ENCODE results near the gene ALAS2.
"Not testable (repeated sequence)": the region's sequence is repeated elsewhere in the genome, so short reads cannot be mapped to it uniquely, and the experiment has no call there.

Gene ALAS2, protein sequence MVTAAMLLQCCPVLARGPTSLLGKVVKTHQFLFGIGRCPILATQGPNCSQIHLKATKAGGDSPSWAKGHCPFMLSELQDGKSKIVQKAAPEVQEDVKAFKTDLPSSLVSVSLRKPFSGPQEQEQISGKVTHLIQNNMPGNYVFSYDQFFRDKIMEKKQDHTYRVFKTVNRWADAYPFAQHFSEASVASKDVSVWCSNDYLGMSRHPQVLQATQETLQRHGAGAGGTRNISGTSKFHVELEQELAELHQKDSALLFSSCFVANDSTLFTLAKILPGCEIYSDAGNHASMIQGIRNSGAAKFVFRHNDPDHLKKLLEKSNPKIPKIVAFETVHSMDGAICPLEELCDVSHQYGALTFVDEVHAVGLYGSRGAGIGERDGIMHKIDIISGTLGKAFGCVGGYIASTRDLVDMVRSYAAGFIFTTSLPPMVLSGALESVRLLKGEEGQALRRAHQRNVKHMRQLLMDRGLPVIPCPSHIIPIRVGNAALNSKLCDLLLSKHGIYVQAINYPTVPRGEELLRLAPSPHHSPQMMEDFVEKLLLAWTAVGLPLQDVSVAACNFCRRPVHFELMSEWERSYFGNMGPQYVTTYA

GRCh38 chrX:55030271-55031205 lies at the start of gene ALAS2:
TSS of gene ALAS2 (minus strand) at chrX:55030977. CDS start at chrX:55026000, 4,977 bp downstream.
- DNase-seq = no peak

GRCh38 chrX:55074851-55075467 lies 44.2 kb upstream of the ALAS2 start, which contains the start of gene PAGE2B:
TSS of gene PAGE2B (plus strand) at chrX:55075030. CDS start at chrX:55076042, 1,012 bp downstream.
- no peak for DNase-seq

DNA sequence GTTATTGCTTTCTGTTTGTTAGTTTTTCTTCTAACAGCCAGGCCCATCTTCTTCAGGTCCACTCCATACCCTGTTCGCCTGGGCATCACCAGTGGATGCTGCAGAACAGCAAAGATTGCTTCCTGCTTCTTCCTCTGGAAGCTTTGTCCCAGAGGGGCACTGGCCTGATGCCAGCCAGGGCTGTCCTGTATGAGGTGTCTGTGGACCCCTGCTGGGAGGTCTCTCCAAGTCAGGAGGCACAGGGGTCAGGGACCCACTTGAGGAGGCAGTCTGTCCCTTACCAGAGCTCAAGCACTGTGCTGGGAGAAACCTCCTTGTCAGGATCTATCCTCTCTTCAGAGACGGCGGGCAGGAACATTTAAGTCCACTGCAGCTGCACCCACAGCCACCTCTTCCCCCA lies 41.5 kb upstream of the ALAS2 start:
- DNase-seq = no peak

- DNase-seq = not testable (repeated sequence)
Observed at GRCh38 chrX:55067180-55067579, 36.4 kb upstream of the ALAS2 start.

- no peak for DNase-seq
Observed at GRCh38 chrX:55057675-55058249, 27.0 kb upstream of the ALAS2 start.

GRCh38 chrX:55056820-55057674 lies 26.3 kb upstream of the ALAS2 start:
- DNase-seq = no peak

GRCh38 chrX:55050599-55050998 lies 19.8 kb upstream of the ALAS2 start:
- DNase-seq = not testable (repeated sequence)

GRCh38 chrX:55041514-55041913 lies 10.7 kb upstream of the ALAS2 start:
- DNase-seq = no peak

GRCh38 chrX:55039471-55039870 lies 8.7 kb upstream of the ALAS2 start:
- no peak for DNase-seq

DNA sequence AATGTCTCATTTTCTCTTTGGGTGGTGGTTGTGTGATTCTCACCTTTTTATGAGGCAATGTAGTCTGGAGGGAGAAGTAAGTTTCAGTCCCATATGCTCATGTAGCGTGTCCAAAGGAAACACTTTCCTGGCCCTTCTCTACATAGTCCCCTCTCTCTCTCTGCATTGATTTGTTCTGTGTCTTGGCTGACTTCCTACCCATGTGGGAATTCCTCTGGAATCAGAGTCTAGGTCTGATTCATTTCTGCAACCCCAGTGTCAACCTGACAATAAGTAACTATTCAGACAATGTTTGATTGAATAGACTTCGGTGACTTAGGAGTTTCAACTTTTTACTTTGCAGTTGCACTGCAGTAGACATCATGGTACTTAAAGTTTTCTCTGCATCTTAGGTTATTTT lies 2.7 kb upstream of the ALAS2 start:
- no peak for DNase-seq

GRCh38 chrX:55029291-55029690 lies 1.5 kb downstream of the ALAS2 start:
- no peak for DNase-seq

- no peak for DNase-seq
Observed at GRCh38 chrX:55028611-55029010, 2.2 kb downstream of the ALAS2 start.

DNA sequence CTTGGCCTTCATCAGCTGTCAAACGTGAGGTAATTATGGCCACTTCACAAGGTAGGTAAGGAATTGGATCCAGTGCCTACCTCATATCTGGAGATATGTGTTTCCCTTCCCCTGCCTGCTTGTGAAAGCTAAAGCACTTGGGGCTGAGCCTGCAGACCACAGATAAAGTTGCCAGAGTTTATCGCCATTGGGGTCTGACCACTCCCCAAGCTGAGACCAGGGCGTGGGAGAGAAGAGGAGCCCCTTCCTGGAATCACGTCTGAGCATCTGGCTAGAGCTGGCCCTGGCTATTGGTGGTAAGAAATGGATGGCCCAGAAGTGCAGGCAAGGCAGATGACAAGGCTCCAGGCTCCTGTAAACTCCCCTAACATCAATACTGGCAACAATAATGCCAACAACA lies 2.7 kb downstream of the ALAS2 start:
- no peak for DNase-seq

GRCh38 chrX:55026840-55027239 lies 3.9 kb downstream of the ALAS2 start:
- DNase-seq = no peak

DNA sequence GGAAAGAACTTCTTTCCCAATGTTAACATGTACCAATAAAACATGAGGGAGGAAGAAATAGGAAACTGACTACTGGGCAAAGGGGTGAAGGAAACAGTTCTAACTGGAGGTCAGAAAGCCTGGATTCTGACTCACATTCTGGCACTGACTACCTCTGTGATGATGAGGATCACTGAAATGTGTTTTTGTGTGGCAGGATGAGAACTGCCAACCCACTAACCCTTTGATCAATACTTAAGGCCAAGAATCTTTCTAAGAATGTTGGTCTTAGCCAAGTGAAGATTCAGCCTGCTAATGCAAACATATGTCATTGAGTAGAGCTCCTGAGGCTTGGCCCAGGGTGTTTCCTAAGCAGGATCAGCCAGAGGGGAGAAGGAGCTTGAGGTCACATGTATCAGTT lies 4.6 kb downstream of the ALAS2 start:
- no peak for DNase-seq

GRCh38 chrX:55014897-55015299 lies 15.9 kb downstream of the ALAS2 start:
- no peak for DNase-seq

- DNase-seq = no peak
Observed at GRCh38 chrX:55011294-55011693, 19.5 kb downstream of the ALAS2 start.

DNA sequence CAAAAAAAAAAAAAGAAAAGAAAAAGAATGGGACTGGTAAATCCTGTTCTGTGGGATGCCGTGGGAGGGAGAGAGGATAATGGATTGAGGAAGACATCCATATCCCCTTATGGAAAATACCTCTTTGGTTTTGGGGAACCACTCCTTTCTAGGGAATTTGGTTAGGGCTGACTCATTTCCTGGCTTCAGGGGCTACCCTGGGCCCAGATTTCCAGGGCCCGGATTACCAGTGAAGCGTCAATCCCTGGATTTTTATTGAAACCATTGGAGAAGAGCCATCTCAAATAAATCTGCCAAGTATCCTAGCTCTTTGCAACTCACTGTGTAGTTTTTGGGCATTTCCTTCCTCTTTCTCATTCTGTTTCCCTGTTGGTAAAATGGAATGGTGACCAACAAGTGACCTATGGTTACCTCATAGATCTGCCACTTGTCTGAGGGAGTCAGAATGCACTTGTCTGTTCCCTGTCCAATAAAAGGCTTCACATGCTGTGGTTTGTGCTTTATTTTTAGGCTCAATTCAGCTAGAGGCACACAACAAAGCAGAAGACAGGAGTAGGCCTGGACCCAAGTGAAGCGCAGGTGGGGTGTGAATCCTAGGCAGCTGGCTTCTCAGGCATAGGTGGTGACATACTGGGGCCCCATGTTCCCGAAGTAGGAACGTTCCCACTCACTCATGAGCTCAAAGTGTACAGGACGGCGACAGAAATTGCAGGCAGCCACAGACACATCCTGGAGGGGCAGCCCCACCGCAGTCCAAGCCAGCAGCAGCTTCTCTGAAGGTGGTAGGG lies 22.0 kb downstream of the ALAS2 start:
- DNase-seq = no peak

- no peak for DNase-seq
Observed at GRCh38 chrX:55007656-55008055, 23.1 kb downstream of the ALAS2 start.

DNA sequence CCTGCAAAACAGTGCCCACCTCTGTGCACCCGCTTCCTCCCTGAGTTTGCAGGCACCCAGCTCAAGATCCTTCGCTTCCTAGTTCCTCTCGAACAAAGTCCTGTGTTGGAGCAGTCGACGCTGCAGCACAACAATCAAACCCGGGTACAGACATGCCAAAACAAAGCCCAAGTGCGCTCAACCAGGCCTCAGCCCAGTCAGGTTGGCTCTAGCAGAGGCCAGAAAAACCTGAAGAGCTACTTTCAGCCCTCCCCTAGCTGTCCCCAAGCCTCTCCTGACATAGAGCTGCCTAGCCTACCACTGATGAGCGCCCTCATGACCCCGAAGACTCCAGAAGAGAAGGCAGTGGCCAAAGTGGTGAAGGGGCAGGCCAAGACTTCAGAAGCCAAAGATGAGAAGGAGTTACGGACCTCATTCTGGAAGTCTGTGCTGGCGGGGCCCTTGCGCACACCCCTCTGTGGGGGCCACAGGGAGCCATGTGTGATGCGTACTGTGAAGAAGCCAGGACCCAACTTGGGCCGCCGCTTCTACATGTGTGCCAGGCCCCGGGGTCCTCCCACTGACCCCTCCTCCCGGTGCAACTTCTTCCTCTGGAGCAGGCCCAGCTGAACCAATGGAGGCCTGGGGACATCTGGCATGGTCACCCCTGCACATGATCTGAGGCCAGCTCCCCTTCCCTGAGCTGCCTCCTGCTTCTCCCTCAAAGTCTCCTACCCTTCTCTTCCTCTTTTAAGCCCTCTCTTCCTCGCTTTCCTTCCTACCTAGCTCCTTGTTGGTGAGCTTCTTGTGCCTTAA lies 23.8 kb downstream of the ALAS2 start:
- no peak for DNase-seq
